ENCODE data around the gene RPL5. TPM values are rescaled to one million over a fixed set of nuclear protein-coding genes. Genes with fewer than 3 reads are reported as not detected.
"Not testable (repeated sequence)": the region's sequence is repeated elsewhere in the genome, so short reads cannot be mapped to it uniquely, and the experiment has no call there.

RPL5 gene
- polyA plus RNA-seq = 2,794 TPM

GRCh38 chr1:92831762-92832536 is at the start of gene RPL5:
Gene RPL5, plus strand, starts transcription at chr1:92832040. Its CDS starts 75 bp downstream, at chr1:92832115.
- Mint-ChIP-seq H3K9me3 (no peaks in the 10 kb centered on the region), H3K4me1 (peaks cover 31 to 38% (median 35%) of the 10 kb centered on the region in 3 donors), H3K4me3 (peak within 1 kb of the TSS; percentile 97 to 100 (median 100)), H3K27ac (peak within 1 kb of the TSS; percentile 95 to 99 (median 99)), H3K36me3 (peaks cover 2% of the 10 kb centered on the region), H3K27me3 (peaks cover 2% of the 10 kb centered on the region)

- Mint-ChIP-seq H3K4me1 (peaks cover 22 to 27% (median 25%) of the 10 kb centered on the region in 3 donors), H3K27ac (peak overlapping the region in 2 of 3 donors; percentile 90 to 93), H3K4me3 (peak overlapping the region; percentile 88 to 94 (median 92))
- H3K9me3 Mint-ChIP-seq, H3K27me3 Mint-ChIP-seq, H3K36me3 Mint-ChIP-seq: not testable (repeated sequence)
These were observed 48.3 kb upstream of the RPL5 start for GRCh38 chr1:92783550-92783949.

GRCh38 chr1:92784021-92784638 is 47.7 kb upstream of the RPL5 start:
- Mint-ChIP-seq H3K4me1 (peaks cover 22 to 27% (median 25%) of the 10 kb centered on the region in 3 donors), H3K27me3 (peaks cover 2% of the 10 kb centered on the region), H3K27ac (peak overlapping the region; percentile 68 to 93 (median 90)), H3K36me3 (peaks cover 5% of the 10 kb centered on the region), H3K4me3 (peak overlapping the region; percentile 88 to 94 (median 92)), H3K9me3 (no peaks in the 10 kb centered on the region)

DNA sequence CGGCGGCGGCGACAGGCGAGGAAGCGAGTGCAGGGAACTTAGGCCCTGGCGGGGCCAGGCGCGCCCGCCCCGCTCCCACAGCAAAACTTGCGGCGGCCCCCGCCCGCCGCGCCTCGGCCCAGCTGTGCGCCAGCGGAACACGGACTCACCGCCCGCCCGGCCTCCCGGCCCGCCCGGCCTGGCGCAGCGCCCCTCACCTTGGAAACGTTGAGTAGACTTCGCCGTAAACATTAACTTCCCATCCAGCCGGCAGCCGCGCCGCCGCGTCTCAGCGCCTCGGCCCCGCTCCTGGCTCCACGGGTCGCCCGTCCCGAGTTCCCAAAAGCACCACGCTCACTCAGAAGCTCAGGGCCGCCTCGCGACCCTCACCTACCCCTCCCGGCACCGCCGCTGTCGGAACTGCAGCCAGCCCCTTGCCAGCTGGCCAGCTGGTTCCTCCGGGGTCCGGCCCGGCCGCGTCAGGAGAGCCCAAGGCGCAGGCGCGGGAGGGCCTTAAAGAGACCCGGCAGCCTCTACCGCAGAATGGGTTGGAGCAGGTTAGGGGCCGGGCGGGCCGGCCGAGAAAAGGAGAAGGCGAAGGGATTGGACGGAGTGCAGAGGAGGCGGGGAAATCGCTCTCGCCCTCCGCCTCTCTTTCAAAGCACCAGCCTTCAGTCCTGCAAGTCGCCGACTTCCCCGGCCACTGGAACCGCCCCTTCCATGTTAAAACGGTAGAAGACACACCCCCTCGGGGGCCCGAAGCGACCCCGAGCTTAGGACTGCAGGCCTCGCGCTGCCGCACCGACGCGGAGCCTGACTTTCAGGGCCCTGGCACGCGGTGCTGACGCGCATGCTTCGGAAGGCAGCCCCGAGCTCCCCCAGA is 47.0 kb upstream of the RPL5 start, which contains the start of gene EVI5:
EVI5 (minus strand) TSS at position 470 of the 862 bp plus-strand sequence. CDS start 48,562 bp downstream, outside the sequence.
- Mint-ChIP-seq H3K36me3 (peaks cover 5% of the 10 kb centered on the region), H3K4me1 (peaks cover 22 to 27% (median 25%) of the 10 kb centered on the region in 3 donors), H3K9me3 (no peaks in the 10 kb centered on the region), H3K4me3 (peak within 1 kb of the TSS; percentile 88 to 96 (median 92)), H3K27ac (peak within 1 kb of the TSS; percentile 90 to 95 (median 93)), H3K27me3 (peaks cover 2% of the 10 kb centered on the region)

DNA sequence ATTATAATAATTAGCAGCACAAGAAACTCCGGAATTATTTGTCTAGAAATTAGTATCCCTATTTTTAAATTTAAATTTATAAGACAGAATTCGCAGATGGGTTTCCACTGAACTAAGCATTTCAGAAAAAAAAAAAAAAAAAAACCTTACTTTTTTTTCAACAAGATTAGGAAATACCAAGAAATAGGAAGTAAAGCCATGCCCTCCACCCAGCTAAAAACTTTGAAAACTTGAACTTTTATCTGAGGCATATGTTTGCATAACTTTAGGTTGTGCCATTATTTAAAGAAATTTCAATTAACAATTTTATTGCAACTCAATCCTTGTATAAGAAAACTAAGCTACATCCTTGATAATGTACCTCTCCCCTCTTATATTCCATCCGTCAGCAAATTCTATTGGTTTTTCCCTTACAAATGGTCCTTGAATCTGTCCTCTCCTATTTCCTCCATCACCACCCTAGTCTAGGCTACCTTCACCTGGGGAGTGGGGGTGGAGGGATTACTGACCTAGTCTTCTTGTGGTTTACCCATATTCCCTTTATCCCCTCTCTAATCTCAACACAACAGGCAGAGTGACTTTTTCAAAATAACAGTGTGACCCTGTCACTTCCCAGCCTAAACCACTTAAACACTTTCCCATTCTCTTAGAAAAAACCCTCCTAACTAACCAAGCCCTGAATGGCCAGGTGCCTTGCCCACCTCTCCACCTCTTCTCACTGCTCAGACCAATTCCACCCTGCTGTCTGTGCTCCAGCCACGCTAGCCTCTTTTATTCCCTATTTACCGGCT is 45.5 kb upstream of the RPL5 start:
- H3K36me3 Mint-ChIP-seq = peaks cover 2% of the 10 kb centered on the region
- H3K27ac Mint-ChIP-seq = peak overlapping the region in 1 of 3 donors; percentile 26
- peak overlapping the region in 3 of 4 donors; percentile 1 to 61 (median 10) for H3K4me3 Mint-ChIP-seq
- H3K9me3 Mint-ChIP-seq = no peaks in the 10 kb centered on the region
- peaks cover 17 to 23% (median 21%) of the 10 kb centered on the region in 3 donors for H3K4me1 Mint-ChIP-seq
- H3K27me3 Mint-ChIP-seq = peaks cover 2% of the 10 kb centered on the region

- Mint-ChIP-seq H3K27me3 (peaks cover 4% of the 10 kb centered on the region), H3K27ac (no peak overlapping the region), H3K36me3 (no peaks in the 10 kb centered on the region), H3K4me1 (peaks cover 6 to 10% (median 7%) of the 10 kb centered on the region in 3 donors), H3K9me3 (no peaks in the 10 kb centered on the region), H3K4me3 (no peak overlapping the region)
These were observed 41.8 kb upstream of the RPL5 start for GRCh38 chr1:92790081-92790480.

DNA sequence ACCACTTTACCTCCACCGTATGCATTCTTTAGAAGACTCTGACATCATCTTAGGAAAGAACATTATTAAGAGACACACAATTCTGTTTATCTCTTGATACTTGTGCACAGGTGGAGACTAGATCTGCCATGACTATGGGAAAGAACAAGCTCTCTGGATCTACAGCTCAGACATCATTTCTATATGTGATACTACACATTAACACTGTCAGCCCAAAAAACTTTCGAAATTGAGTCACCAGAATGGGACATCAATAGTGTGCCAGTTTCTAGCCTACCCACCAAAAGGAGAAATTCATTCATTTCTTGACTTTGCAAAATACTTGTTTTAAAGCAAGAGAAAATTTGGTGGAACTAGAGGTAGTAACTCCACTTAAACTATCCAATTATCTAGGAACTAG is 41.0 kb upstream of the RPL5 start:
- H3K4me1 Mint-ChIP-seq = peaks cover 3 to 4% (median 4%) of the 10 kb centered on the region in 3 donors
- no peaks in the 10 kb centered on the region for H3K36me3 Mint-ChIP-seq
- H3K9me3 Mint-ChIP-seq = no peaks in the 10 kb centered on the region
- H3K4me3 Mint-ChIP-seq = no peak overlapping the region
- H3K27me3 Mint-ChIP-seq = peaks cover 6% of the 10 kb centered on the region
- no peak overlapping the region for H3K27ac Mint-ChIP-seq

DNA sequence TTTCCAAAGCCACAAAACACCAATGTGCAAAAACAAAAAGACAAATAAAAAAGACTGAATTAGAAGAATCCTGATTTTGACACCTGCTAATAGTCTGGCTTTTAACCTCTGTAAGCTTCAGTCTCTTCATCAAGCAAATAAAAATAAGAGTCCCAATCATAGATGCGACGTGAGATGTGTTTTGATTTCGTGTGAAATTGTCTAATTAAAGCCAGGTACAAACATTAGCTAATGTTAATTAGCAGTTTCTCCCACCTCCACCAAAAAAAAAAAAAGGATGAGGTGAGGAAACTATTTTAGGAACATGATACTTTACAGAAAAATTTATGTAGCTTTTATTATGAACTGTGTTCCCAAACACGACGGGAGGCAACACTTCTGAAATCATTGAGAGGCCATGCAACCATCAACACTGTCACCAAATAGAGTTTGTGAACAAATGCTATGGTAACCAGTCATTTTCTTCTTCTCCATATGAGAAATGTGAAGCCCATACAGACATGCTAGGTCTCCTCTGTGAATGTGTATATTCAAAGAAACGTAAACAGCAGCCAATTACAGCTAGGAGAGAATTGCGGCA is 40.3 kb upstream of the RPL5 start:
- Mint-ChIP-seq H3K9me3 (no peaks in the 10 kb centered on the region), H3K4me1 (peaks cover 0 to under 1% (median 0%) of the 10 kb centered on the region in 3 donors), H3K27me3 (peaks cover 6% of the 10 kb centered on the region), H3K27ac (no peak overlapping the region), H3K4me3 (no peak overlapping the region), H3K36me3 (no peaks in the 10 kb centered on the region)

DNA sequence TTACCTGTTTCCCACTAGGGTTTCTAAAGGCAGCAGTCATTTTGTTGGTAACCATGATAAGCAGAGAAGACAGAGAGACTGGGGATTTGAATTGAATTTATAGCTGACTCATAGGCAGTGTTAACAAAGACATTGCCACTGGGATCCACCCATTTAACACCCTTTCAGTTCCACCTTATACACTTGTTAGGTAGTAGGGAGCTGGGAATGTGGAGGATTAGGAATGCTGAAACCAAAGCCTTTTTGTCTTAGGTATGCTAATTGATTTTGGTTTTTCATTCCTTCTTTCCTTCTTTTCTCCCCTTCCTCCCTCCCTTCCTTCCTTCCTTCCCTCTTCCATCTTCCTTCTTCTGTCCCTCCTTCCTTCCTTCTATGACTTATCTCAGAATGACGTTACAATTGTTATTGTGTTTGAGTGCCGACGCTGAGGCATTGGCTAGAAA is 39.5 kb upstream of the RPL5 start:
- Mint-ChIP-seq H3K9me3 (no peaks in the 10 kb centered on the region), H3K27ac (no peak overlapping the region), H3K27me3 (peaks cover 4% of the 10 kb centered on the region), H3K4me3 (no peak overlapping the region), H3K4me1 (no peaks in the 10 kb centered on the region), H3K36me3 (no peaks in the 10 kb centered on the region)

DNA sequence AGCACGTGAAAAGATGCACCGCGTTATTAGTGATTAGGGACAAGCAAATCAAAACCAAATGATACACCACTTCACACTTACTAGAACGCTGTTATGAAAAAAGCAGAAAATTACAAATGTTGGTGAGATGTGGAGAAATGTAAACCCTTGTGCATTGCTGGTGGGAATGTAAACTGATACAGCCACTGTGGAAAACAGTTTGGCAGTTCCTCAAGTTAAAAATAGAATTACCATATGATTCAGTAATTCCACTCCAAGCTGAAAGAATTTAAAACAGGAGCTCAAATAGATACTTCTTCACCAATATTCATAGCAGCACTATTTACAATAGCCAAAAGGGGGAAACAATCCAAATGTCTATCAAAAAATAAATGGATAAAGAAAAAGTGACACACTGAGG is 36.7 kb upstream of the RPL5 start:
- Mint-ChIP-seq H3K36me3 (no peaks in the 10 kb centered on the region), H3K4me3 (no peak overlapping the region), H3K4me1 (no peaks in the 10 kb centered on the region), H3K9me3 (no peaks in the 10 kb centered on the region), H3K27ac (no peak overlapping the region), H3K27me3 (peaks cover 4% of the 10 kb centered on the region)

DNA sequence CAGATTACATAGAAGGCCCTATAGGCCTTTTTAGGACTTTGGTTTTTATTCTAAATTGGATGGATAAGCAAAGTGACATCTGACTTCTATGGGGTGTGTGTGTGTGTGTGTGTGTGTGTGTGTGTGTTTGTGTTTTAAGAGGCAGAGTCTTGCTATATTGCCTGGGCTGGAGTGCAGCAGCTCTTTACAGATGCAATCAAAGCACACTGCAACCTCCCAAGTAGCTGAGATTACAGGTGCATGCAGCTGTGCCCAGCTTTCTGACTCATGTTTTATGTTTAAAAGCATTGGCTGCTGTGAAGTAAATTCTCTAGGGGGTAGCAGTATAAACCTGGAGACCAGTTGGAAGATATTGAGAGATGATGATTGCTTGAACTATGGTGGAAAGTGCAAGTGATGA is 34.5 kb upstream of the RPL5 start:
- Mint-ChIP-seq H3K27ac (no peak overlapping the region), H3K27me3 (peaks cover 4% of the 10 kb centered on the region), H3K9me3 (peaks cover 0 to 2% (median 0%) of the 10 kb centered on the region in 3 donors), H3K36me3 (peaks cover 2% of the 10 kb centered on the region), H3K4me3 (no peak overlapping the region), H3K4me1 (peaks cover 0 to 4% (median 2%) of the 10 kb centered on the region in 3 donors)

GRCh38 chr1:92797961-92798360 is 33.9 kb upstream of the RPL5 start:
- peaks cover 0 to 2% (median 0%) of the 10 kb centered on the region in 3 donors for H3K9me3 Mint-ChIP-seq
- peaks cover 0 to 4% (median 2%) of the 10 kb centered on the region in 3 donors for H3K4me1 Mint-ChIP-seq
- no peak overlapping the region for H3K4me3 Mint-ChIP-seq
- H3K27me3 Mint-ChIP-seq = peaks cover 4% of the 10 kb centered on the region
- peaks cover 2% of the 10 kb centered on the region for H3K36me3 Mint-ChIP-seq
- no peak overlapping the region for H3K27ac Mint-ChIP-seq

GRCh38 chr1:92803140-92803887 is 28.5 kb upstream of the RPL5 start:
- no peaks in the 10 kb centered on the region for H3K27me3 Mint-ChIP-seq
- peaks cover 0 to 3% (median 0%) of the 10 kb centered on the region in 3 donors for H3K9me3 Mint-ChIP-seq
- H3K27ac Mint-ChIP-seq = no peak overlapping the region
- peaks cover 2% of the 10 kb centered on the region for H3K36me3 Mint-ChIP-seq
- H3K4me1 Mint-ChIP-seq = peaks cover 0 to 9% (median 8%) of the 10 kb centered on the region in 3 donors
- no peak overlapping the region for H3K4me3 Mint-ChIP-seq

Data from IgD-negative memory B cell (primary cell).